Calu3 (cell line): Measurements from ENCODE around the gene ROBO4. TPM values are rescaled to one million over a fixed set of nuclear protein-coding genes. Genes with fewer than 3 reads are reported as not detected.

Experiments
- BruUV-seq: library from RNA; stranded (reverse); fragments of 400-500 nt; replicated peaks from 2 replicates; lab custom pipeline; 2021; lab: Mats Ljungman, UMichigan
- CTCF ChIA-PET: fragments of 300-600 bp; sonication (Branson Sonifier 250); formaldehyde crosslinking; loops from one replicate; lab custom pipeline; 2022; ENCODE audit warnings: antibody characterized with exemption; lab: Charles Lee
- DNase-seq: peaks from one replicate; pipeline ENCODE4 v3.0.0; 2022
- H3K27ac Mint-ChIP-seq: one replicate; pipeline ENCODE4 v1.8.0; 2022; ENCODE audit warnings: mixed read lengths; ENCODE audit not compliant: unreplicated experiment
- H3K27me3 Mint-ChIP-seq: one replicate; pipeline ENCODE4 v1.8.0; 2022; ENCODE audit warnings: mixed read lengths; ENCODE audit not compliant: unreplicated experiment
- H3K36me3 Mint-ChIP-seq: one replicate; pipeline ENCODE4 v1.8.0; 2022; ENCODE audit warnings: mild to moderate bottlenecking, moderate library complexity, mixed read lengths; ENCODE audit not compliant: insufficient read depth, unreplicated experiment
- H3K4me1 Mint-ChIP-seq: one replicate; pipeline ENCODE4 v1.8.0; 2022; ENCODE audit warnings: mild to moderate bottlenecking, low read depth, mixed read lengths; ENCODE audit not compliant: unreplicated experiment
- H3K4me3 Mint-ChIP-seq: one replicate; pipeline ENCODE4 v1.8.0; 2022; ENCODE audit warnings: mild to moderate bottlenecking, low read depth, moderate library complexity, mixed read lengths; ENCODE audit not compliant: unreplicated experiment
- H3K9me3 Mint-ChIP-seq: one replicate; pipeline ENCODE4 v1.8.0; 2022; ENCODE audit warnings: low read depth, mixed read lengths; ENCODE audit not compliant: unreplicated experiment
- CTCF ChIP-seq: fragments of 200-600 bp; IDR thresholded peaks from one replicate; pipeline ENCODE4 v1.8.0; 2022; ENCODE audit warnings: antibody characterized with exemption; ENCODE audit not compliant: unreplicated experiment
- intact Hi-C: fragments of 100-400 bp; cut with micrococcal nuclease; formaldehyde crosslinking; loops from one replicate; pipeline ENCODE4 v1.10.0; 2022; ENCODE audit not compliant: unreplicated experiment
- total RNA-seq: library from RNA; stranded (reverse); gene quantifications from 2 replicates; pipeline ENCODE4 v1.2.3, GENCODE V29; 2022

Gene ROBO4
- total RNA-seq, 1 experiment from 2014 or later, result not detected

- H3K27me3 Mint-ChIP-seq, result peaks cover 88% of the 10 kb centered on the region
- CTCF ChIA-PET, result no interaction called here
- no peak for TF ChIP-seq CTCF
- no peak for DNase-seq
- no TSS peak for BruUV-seq
- H3K4me1 Mint-ChIP-seq, result no peaks in the 10 kb centered on the region
- no peaks in the 10 kb centered on the region for H3K9me3 Mint-ChIP-seq
- no peak overlapping the region for H3K4me3 Mint-ChIP-seq
- intact Hi-C loops, result no loop called here
- peaks cover 12% of the 10 kb centered on the region for H3K36me3 Mint-ChIP-seq
- no peak overlapping the region for H3K27ac Mint-ChIP-seq
Measured at GRCh38 chr11:124873951-124874350, 23.7 kb downstream of the ROBO4 start.

GRCh38 chr11:124872741-124873140 lies 24.9 kb downstream of the ROBO4 start:
- intact Hi-C loops, result no loop called here
- no peak overlapping the region for H3K4me3 Mint-ChIP-seq
- H3K36me3 Mint-ChIP-seq, result peaks cover 12% of the 10 kb centered on the region
- H3K27ac Mint-ChIP-seq, result no peak overlapping the region
- no TSS peak for BruUV-seq
- no peaks in the 10 kb centered on the region for H3K9me3 Mint-ChIP-seq
- H3K27me3 Mint-ChIP-seq, result peaks cover 88% of the 10 kb centered on the region
- CTCF ChIA-PET, result no interaction called here
- no peak for DNase-seq
- peaks cover 5% of the 10 kb centered on the region for H3K4me1 Mint-ChIP-seq
- TF ChIP-seq CTCF, result no peak

GRCh38 chr11:124872280-124872679 lies 25.4 kb downstream of the ROBO4 start:
- H3K36me3 Mint-ChIP-seq, result peaks cover 12% of the 10 kb centered on the region
- TF ChIP-seq CTCF, result no peak
- intact Hi-C loops, result no loop called here
- no TSS peak for BruUV-seq
- CTCF ChIA-PET, result no interaction called here
- peaks cover 9% of the 10 kb centered on the region for H3K4me1 Mint-ChIP-seq
- H3K27me3 Mint-ChIP-seq, result peaks cover 88% of the 10 kb centered on the region
- no peaks in the 10 kb centered on the region for H3K9me3 Mint-ChIP-seq
- H3K4me3 Mint-ChIP-seq, result no peak overlapping the region
- no peak for DNase-seq
- H3K27ac Mint-ChIP-seq, result no peak overlapping the region

GRCh38 chr11:124870430-124870829 lies 27.2 kb downstream of the ROBO4 start:
- intact Hi-C loops, result no loop called here
- Mint-ChIP-seq H3K27me3 (peaks cover 100% of the 10 kb centered on the region), H3K4me1 (peaks cover 14% of the 10 kb centered on the region), H3K36me3 (peaks cover 4% of the 10 kb centered on the region), H3K27ac (no peak overlapping the region), H3K4me3 (no peak overlapping the region), H3K9me3 (no peaks in the 10 kb centered on the region)
- TF ChIP-seq CTCF, result no peak
- DNase-seq, result no peak
- no TSS peak for BruUV-seq
- CTCF ChIA-PET, result no interaction called here
